A549 treated with AZD2906 at 1 μM for 4 hours (cell line): ENCODE data around the gene ACTRT3. TPM values are rescaled to one million over a fixed set of nuclear protein-coding genes. Genes with fewer than 3 reads are reported as not detected.

Source experiments
- total RNA-seq: library from RNA; stranded (reverse); fragments of 200-300 nt; extraction: Qiagen RNA extraction; gene quantifications from 5 replicates; pipeline ENCODE4 v1.2.3, GENCODE V29; 2022

Gene ACTRT3
- 2.6 to 3.3 TPM (median 3.1 TPM) in 5 replicates for total RNA-seq

DNA sequence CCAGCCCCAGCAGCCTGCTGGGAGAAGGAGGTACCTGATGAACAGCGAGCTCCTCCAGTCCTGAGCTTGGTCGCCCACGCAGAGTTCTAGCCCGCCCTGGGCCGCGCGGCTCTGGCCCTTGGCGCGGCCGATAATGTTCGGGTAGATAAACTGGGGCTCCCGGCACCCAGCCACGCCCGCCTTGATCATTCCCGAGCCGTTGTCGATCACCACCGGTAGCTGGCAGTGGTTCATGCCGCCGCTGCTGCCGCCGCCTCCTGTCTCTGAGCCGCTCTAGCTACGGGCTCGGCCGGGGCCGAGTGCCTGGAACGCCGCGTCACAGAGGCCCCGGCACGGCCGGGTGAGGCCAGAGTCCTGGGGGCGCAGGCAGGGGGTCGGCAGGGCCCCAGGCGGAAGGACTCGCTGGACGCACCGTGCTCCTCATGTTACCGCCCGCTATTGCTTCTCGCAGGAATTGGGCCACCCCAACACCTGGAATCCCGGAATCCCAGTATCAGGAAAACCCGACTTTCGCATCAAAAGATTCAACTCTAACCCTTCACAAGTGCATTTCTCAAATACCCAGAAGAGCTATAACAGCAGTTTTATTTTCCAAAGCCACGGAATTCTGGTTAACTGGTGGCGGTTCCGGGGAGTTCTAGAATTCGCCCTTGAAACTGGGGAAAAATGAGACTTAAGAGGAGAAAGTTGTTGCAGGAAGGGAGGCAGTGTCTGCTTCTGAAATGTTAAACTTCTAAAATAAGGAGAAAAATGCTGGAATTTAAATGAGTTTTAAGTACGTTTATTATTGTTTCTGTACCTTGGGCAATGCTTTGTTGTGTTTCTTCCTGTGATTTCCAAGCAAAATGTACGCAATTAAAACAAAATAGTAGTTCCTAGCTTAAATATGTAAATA lies at the start of gene ACTRT3:
ACTRT3 (minus strand) TSS at position 275 of the 895 bp plus-strand sequence; CDS start at position 234, 41 bp downstream.

GRCh38 chr3:169812332-169813235 lies 43.2 kb upstream of the ACTRT3 start, which contains the start of the genes LRRC34 and LRRIQ4:
TSS of gene LRRC34 (minus strand) at chr3:169812904. CDS start at chr3:169812548, 356 bp downstream.
TSS of gene LRRIQ4 (plus strand) at chr3:169812870. CDS start at chr3:169821922, 9,052 bp downstream.

GRCh38 chr3:169772897-169773816 lies 3.8 kb upstream of the ACTRT3 start, which contains the start of gene MYNN:
TSS of gene MYNN (plus strand) at chr3:169773396. CDS start at chr3:169774296, 900 bp downstream.

DNA sequence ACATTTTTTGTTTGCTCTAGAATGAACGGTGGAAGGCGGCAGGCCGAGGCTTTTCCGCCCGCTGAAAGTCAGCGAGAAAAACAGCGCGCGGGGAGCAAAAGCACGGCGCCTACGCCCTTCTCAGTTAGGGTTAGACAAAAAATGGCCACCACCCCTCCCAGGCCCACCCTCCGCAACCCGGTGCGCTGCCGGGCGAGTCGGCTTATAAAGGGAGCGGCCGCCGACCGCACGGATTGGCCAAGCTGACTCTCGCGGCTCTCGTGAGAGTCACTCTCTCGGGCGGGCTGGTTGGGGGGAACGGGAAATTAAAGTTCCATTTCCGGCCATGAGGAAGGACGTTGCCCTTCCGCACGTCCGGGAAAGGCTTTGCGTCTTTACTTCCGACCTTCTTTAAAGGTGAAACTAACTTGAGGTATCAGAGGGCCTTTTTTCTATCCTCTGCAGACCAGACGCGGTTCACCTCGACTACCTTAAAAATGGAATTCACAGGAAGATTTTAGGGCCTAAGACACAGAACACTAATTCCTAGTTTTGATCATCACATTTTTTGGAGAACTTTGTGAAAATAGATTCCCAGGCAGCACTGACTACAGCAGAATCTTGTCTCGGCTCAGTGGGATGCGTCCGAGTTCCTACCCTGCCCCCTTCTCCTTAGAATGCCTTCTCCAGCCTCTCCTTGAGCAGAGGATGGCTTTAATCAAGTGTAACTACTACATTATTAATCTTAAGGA lies 4.3 kb downstream of the ACTRT3 start, which contains the start of gene TERC:
TERC (minus strand) TSS at position 179 of the 731 bp plus-strand sequence.

Other genes starting within 250 kb of the ACTRT3 start
- gene MECOM, start 105.8 kb downstream of the ACTRT3 start, total RNA-seq = 0.01 to 0.06 TPM in 2 of 5 replicates, not detected in the others
- 0.24 to 0.77 TPM (median 0.41 TPM) in 3 of 5 replicates, not detected in the others for gene TERC, start 4.5 kb downstream of the ACTRT3 start, total RNA-seq
- 8.3 to 12.3 TPM (median 9.5 TPM) in 5 replicates for gene MYNN, start 3.8 kb upstream of the ACTRT3 start, total RNA-seq
- gene LRRIQ4, start 43.3 kb upstream of the ACTRT3 start, total RNA-seq = not detected in 5 replicates
- not detected in 5 replicates for gene LRRC34, start 43.3 kb upstream of the ACTRT3 start, total RNA-seq
- gene LRRC31, start 100.4 kb upstream of the ACTRT3 start, total RNA-seq = not detected in 5 replicates
- gene SAMD7, start 142.0 kb upstream of the ACTRT3 start, total RNA-seq = not detected in 5 replicates
- 71.9 to 147 TPM (median 80.0 TPM) in 5 replicates for gene SEC62, start 197.2 kb upstream of the ACTRT3 start, total RNA-seq